SHP77 treated with DMSO at 0.1 percent for 48 hours (cell line): Measurements from ENCODE around the gene SGIP1.
"Not testable (repeated sequence)": the region's sequence is repeated elsewhere in the genome, so short reads cannot be mapped to it uniquely, and the experiment has no call there.

Experiments used
- DNase-seq: peaks from one replicate; lab custom pipeline; 2025; lab: John Stamatoyannopoulos, UW

Gene SGIP1

GRCh38 chr1:66731170-66731865, 197.4 kb downstream of the SGIP1 start:
- no peak for DNase-seq

- no peak for DNase-seq
These were observed 198.6 kb downstream of the SGIP1 start for GRCh38 chr1:66732407-66733166.

- DNase-seq = no peak
These were observed 199.5 kb downstream of the SGIP1 start for GRCh38 chr1:66733348-66734017.

- DNase-seq = not testable (repeated sequence)
These were observed 200.6 kb downstream of the SGIP1 start for GRCh38 chr1:66734531-66734930.

GRCh38 chr1:66737836-66738235, 203.9 kb downstream of the SGIP1 start:
- DNase-seq = no peak

- DNase-seq = no peak
These were observed 205.6 kb downstream of the SGIP1 start for GRCh38 chr1:66739401-66740157.

GRCh38 chr1:66745451-66745850, 211.5 kb downstream of the SGIP1 start:
- no peak for DNase-seq

- no peak for DNase-seq
These were observed 213.5 kb downstream of the SGIP1 start for GRCh38 chr1:66747501-66747900.

GRCh38 chr1:66750577-66750976, 216.6 kb downstream of the SGIP1 start:
- no peak for DNase-seq

- DNase-seq = no peak
These were observed 217.2 kb downstream of the SGIP1 start for GRCh38 chr1:66751160-66751559.

GRCh38 chr1:66752000-66752592, 218.1 kb downstream of the SGIP1 start, which contains the start of gene DYNLT5:
TSS of gene DYNLT5 (plus strand) at chr1:66752459. CDS start at chr1:66754659, 2,200 bp downstream.
- no peak for DNase-seq

GRCh38 chr1:66752671-66753371, 218.9 kb downstream of the SGIP1 start:
- no peak for DNase-seq

- DNase-seq = no peak
These were observed 223.8 kb downstream of the SGIP1 start for GRCh38 chr1:66757722-66758240.

- DNase-seq = peak; percentile 54
These were observed 224.3 kb downstream of the SGIP1 start for GRCh38 chr1:66758241-66758755.

GRCh38 chr1:66760506-66760905, 226.6 kb downstream of the SGIP1 start:
- no peak for DNase-seq

GRCh38 chr1:66761221-66761620, 227.3 kb downstream of the SGIP1 start:
- DNase-seq = no peak

GRCh38 chr1:66764994-66765578, 231.1 kb downstream of the SGIP1 start:
- DNase-seq = peak; percentile 31

GRCh38 chr1:66767626-66768025, 233.7 kb downstream of the SGIP1 start:
- DNase-seq = no peak

- no peak for DNase-seq
These were observed 235.0 kb downstream of the SGIP1 start for GRCh38 chr1:66768965-66769364.
